Calu3 (cell line): ENCODE measurements around the gene HSBP1L1. TPM values are rescaled to one million over a fixed set of nuclear protein-coding genes. Genes with fewer than 3 reads are reported as not detected.

Experiments used
- BruUV-seq: library from RNA; stranded (reverse); fragments of 400-500 nt; replicated peaks from 2 replicates; lab custom pipeline; 2021; lab: Mats Ljungman, UMichigan
- CTCF ChIA-PET: fragments of 300-600 bp; sonication (Branson Sonifier 250); formaldehyde crosslinking; loops from one replicate; lab custom pipeline; 2022; ENCODE audit warnings: antibody characterized with exemption; lab: Charles Lee
- DNase-seq: peaks from one replicate; pipeline ENCODE4 v3.0.0; 2022
- H3K27ac Mint-ChIP-seq: one replicate; pipeline ENCODE4 v1.8.0; 2022; ENCODE audit warnings: mixed read lengths; ENCODE audit not compliant: unreplicated experiment
- H3K27me3 Mint-ChIP-seq: one replicate; pipeline ENCODE4 v1.8.0; 2022; ENCODE audit warnings: mixed read lengths; ENCODE audit not compliant: unreplicated experiment
- H3K36me3 Mint-ChIP-seq: one replicate; pipeline ENCODE4 v1.8.0; 2022; ENCODE audit warnings: mild to moderate bottlenecking, moderate library complexity, mixed read lengths; ENCODE audit not compliant: insufficient read depth, unreplicated experiment
- H3K4me1 Mint-ChIP-seq: one replicate; pipeline ENCODE4 v1.8.0; 2022; ENCODE audit warnings: mild to moderate bottlenecking, low read depth, mixed read lengths; ENCODE audit not compliant: unreplicated experiment
- H3K4me3 Mint-ChIP-seq: one replicate; pipeline ENCODE4 v1.8.0; 2022; ENCODE audit warnings: mild to moderate bottlenecking, low read depth, moderate library complexity, mixed read lengths; ENCODE audit not compliant: unreplicated experiment
- H3K9me3 Mint-ChIP-seq: one replicate; pipeline ENCODE4 v1.8.0; 2022; ENCODE audit warnings: low read depth, mixed read lengths; ENCODE audit not compliant: unreplicated experiment
- intact Hi-C: fragments of 100-400 bp; cut with micrococcal nuclease; formaldehyde crosslinking; loops from one replicate; pipeline ENCODE4 v1.10.0; 2022; ENCODE audit not compliant: unreplicated experiment
- total RNA-seq: library from RNA; stranded (reverse); gene quantifications from 2 replicates; pipeline ENCODE4 v1.2.3, GENCODE V29; 2022
- TF ChIP-seq, protein P1 (sequence below): fragments of 200-600 bp; IDR thresholded peaks from one replicate; pipeline ENCODE4 v1.8.0; 2022; ENCODE audit warnings: antibody characterized with exemption; ENCODE audit not compliant: unreplicated experiment

HSBP1L1 gene
- total RNA-seq, 1 experiment from 2014 or later, result 18.8 TPM

DNA sequence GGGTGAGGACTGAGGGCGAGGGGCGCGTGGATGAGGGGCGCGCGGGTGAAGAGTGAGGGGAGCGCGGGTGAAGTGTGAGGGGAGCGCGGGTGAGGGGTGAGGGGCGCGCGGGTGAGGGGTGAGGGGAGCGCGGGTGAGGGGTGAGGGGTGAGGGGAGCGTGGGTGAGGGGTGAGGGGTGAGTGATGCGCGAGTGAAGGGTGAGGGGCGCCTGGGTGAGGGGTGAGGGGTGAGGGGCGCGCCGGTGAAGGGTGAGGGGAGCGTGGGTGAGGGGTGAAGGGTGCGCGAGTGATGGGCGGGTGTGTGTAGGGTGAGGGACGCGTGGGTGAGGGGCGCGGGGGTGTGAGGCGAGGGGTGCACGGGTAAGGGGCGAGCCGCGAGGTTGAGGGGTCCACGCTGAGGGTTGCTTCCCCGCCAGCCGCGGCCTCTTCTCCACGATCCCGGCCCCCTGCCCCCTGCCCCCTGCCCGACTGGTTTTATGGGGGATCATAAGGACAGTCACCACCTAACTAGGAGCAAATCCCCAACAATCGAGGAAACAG lies 11.9 kb upstream of the HSBP1L1 start:
- intact Hi-C loops, result no loop called here
- CTCF ChIA-PET, result no interaction called here
- H3K4me1 Mint-ChIP-seq, result no peaks in the 10 kb centered on the region
- no peaks in the 10 kb centered on the region for H3K9me3 Mint-ChIP-seq
- H3K4me3 Mint-ChIP-seq, result peak overlapping the region; percentile 30
- BruUV-seq, result no TSS peak
- H3K27me3 Mint-ChIP-seq, result no peaks in the 10 kb centered on the region
- no peak overlapping the region for H3K27ac Mint-ChIP-seq
- peaks cover 16% of the 10 kb centered on the region for H3K36me3 Mint-ChIP-seq
- no peak for DNase-seq
- TF ChIP-seq, protein P1, sequence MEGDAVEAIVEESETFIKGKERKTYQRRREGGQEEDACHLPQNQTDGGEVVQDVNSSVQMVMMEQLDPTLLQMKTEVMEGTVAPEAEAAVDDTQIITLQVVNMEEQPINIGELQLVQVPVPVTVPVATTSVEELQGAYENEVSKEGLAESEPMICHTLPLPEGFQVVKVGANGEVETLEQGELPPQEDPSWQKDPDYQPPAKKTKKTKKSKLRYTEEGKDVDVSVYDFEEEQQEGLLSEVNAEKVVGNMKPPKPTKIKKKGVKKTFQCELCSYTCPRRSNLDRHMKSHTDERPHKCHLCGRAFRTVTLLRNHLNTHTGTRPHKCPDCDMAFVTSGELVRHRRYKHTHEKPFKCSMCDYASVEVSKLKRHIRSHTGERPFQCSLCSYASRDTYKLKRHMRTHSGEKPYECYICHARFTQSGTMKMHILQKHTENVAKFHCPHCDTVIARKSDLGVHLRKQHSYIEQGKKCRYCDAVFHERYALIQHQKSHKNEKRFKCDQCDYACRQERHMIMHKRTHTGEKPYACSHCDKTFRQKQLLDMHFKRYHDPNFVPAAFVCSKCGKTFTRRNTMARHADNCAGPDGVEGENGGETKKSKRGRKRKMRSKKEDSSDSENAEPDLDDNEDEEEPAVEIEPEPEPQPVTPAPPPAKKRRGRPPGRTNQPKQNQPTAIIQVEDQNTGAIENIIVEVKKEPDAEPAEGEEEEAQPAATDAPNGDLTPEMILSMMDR, result no peak

DNA sequence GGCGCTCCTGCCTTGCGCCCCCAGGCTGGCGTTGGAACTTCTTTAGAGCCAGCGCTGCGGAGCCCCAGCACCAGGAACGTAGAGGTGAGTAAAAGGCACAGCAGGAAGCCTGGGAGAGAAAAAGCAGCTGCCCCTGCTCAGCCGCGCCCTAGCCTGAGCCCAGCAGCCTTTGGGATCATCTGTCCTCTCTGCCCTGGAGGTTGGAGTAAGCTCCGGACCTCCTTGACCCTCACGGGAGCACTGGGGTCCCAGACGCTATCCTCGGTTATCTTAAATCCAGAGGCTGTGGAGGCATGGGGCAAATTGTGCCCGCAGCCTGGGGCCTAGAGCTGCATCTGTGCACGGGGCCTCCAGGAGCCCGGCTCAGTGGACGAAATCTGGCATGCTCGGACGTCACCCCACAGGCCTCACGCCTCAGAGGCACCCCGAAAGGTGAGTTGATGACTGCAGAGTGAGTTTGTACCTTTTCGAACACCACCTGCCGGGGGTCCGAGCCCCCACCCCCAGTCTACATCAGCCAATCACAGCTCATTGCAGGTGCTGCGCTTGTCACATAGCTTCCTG lies 11.4 kb upstream of the HSBP1L1 start:
- TF ChIP-seq, protein P1, result no peak
- no peak for DNase-seq
- no peak overlapping the region for H3K4me3 Mint-ChIP-seq
- intact Hi-C loops, result no loop called here
- H3K27me3 Mint-ChIP-seq, result no peaks in the 10 kb centered on the region
- no peaks in the 10 kb centered on the region for H3K4me1 Mint-ChIP-seq
- no peak overlapping the region for H3K27ac Mint-ChIP-seq
- BruUV-seq, result no TSS peak
- CTCF ChIA-PET, result no interaction called here
- H3K9me3 Mint-ChIP-seq, result no peaks in the 10 kb centered on the region
- H3K36me3 Mint-ChIP-seq, result peaks cover 16% of the 10 kb centered on the region

DNA sequence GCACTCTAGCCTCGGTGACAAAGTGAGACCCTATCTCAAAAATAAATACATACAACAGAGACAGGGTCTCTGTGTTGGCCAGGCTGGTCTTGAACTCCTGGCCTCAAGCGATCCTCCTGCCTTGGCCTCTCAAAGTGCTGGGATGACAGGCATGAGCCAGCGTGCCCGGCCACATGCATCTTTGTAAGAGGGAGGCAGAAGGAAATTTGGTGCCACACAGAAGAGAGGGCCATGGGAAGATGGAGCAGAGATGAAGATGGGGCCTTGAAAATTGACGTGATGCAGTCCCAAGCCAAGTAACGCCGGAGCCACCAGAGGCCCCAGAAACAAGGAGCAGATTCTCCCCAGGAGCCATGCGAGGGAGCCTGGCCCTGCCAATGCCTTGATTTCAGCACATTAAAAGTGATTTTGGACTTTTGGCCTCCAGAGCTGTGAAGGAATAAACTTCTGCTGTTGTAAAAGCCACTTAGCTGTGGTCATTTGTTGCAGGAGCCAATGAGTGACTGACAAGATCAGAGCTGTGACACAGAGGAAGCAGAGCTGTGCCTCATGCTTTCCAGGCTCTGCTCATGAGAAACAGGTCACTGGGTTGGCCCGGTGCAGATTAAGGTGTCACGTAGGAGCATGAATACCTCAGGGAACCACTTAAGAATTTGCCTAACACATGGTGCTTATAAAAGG lies 10.3 kb upstream of the HSBP1L1 start:
- Mint-ChIP-seq H3K4me1 (no peaks in the 10 kb centered on the region), H3K27me3 (no peaks in the 10 kb centered on the region), H3K36me3 (peaks cover 9% of the 10 kb centered on the region), H3K9me3 (no peaks in the 10 kb centered on the region), H3K27ac (no peak overlapping the region), H3K4me3 (no peak overlapping the region)
- BruUV-seq, result no TSS peak
- CTCF ChIA-PET, result no interaction called here
- TF ChIP-seq, protein P1, result no peak
- intact Hi-C loops, result no loop called here
- no peak for DNase-seq

DNA sequence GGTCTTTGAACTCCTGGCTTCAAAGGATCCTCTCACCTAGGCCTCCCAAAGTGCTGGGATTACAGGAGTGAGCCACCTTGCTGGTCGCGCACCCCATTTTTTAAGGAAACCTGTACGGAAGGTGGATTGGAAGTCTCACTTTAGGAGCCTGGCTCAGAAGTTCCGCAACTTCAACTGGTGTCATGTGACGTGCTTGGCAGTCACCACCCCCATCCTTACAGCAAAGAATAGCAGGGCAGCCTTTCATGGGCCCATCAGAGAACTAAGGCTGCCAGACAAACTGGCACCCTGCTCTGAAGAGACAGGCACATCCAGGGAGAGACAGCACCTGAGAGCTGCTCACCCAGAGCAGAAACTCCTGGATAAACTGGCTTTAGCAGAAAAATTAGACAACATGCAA lies 9.7 kb upstream of the HSBP1L1 start:
- BruUV-seq, result no TSS peak
- Mint-ChIP-seq H3K27me3 (no peaks in the 10 kb centered on the region), H3K27ac (no peak overlapping the region), H3K4me3 (no peak overlapping the region), H3K4me1 (no peaks in the 10 kb centered on the region), H3K36me3 (peaks cover 8% of the 10 kb centered on the region), H3K9me3 (no peaks in the 10 kb centered on the region)
- intact Hi-C loops, result no loop called here
- CTCF ChIA-PET, result no interaction called here
- no peak for DNase-seq
- TF ChIP-seq, protein P1, result no peak
